IMR-90 (cell line): Measurements from ENCODE around the gene COPS7A. TPM values are rescaled to one million over a fixed set of nuclear protein-coding genes. Genes with fewer than 3 reads are reported as not detected.

ENCODE experiments used
- ATAC-seq: fragments of 200-7000 bp; cut with Tn5 transposase; 2 replicates; pipeline ENCODE4 v1.9.1; 2020; ENCODE audit warnings: low read depth, mild to moderate bottlenecking, moderate library complexity
- BruUV-seq: library from RNA; stranded (reverse); fragments of 400-500 nt; replicated peaks from 2 replicates; lab custom pipeline; 2021; lab: Mats Ljungman, UMichigan
- CTCF ChIA-PET: fragments of 300-600 bp; formaldehyde crosslinking; extraction: SDS; loops from one replicate; lab custom pipeline; 2021; ENCODE audit warnings: antibody characterized with exemption; lab: Yijun Ruan, JAX
- POLR2A ChIA-PET: fragments of 300-600 bp; sonication (Branson Sonifier 250); formaldehyde crosslinking; loops from one replicate; lab custom pipeline; 2022; ENCODE audit warnings: antibody characterized with exemption; ENCODE audit not compliant: unreplicated experiment; lab: Charles Lee
- DNase-seq: peaks from one replicate; pipeline ENCODE4 v3.0.0; 2013
- H2AFZ ChIP-seq: replicated peaks from 2 replicates; pipeline ENCODE3; 2013; ENCODE audit warnings: low read length, mild to moderate bottlenecking; ENCODE audit not compliant: poor library complexity
- H2AK5ac ChIP-seq: 2 replicates; pipeline ENCODE4 v1.6.1; 2013; ENCODE audit warnings: low read depth, low read length, inconsistent platforms
- H2AK9ac ChIP-seq: replicated peaks from 2 replicates; pipeline ENCODE3; 2013; ENCODE audit warnings: mild to moderate bottlenecking, low read depth, low read length, moderate library complexity; ENCODE audit not compliant: poor library complexity
- H2BK120ac ChIP-seq: 2 replicates; pipeline ENCODE4 v1.6.1; 2013; ENCODE audit warnings: low read depth, low read length, inconsistent platforms
- H2BK15ac ChIP-seq: 3 replicates; pipeline ENCODE4 v1.6.1; 2013; ENCODE audit warnings: low read depth, low read length, inconsistent platforms
- H2BK20ac ChIP-seq: 2 replicates; pipeline ENCODE4 v1.6.1; 2013; ENCODE audit warnings: low read depth, mild to moderate bottlenecking, inconsistent platforms, low read length, moderate library complexity
- H2BK5ac ChIP-seq: 2 replicates; pipeline ENCODE4 v1.6.1; 2013; ENCODE audit warnings: mild to moderate bottlenecking, low read depth, low read length, inconsistent platforms; ENCODE audit not compliant: poor library complexity, severe bottlenecking
- H3K14ac ChIP-seq: replicated peaks from 2 replicates; pipeline ENCODE4 v1.6.1; 2013; ENCODE audit warnings: low read depth, low read length, inconsistent platforms
- H3K18ac ChIP-seq: 2 replicates; pipeline ENCODE4 v1.6.1; 2013; ENCODE audit warnings: low read depth, low read length, control low read depth
- H3K23ac ChIP-seq: 2 replicates; pipeline ENCODE4 v1.6.1; 2013; ENCODE audit warnings: low read depth, low read length, inconsistent platforms
- H3K27ac ChIP-seq: 2 replicates; pipeline ENCODE4 v1.5.1; 2013; ENCODE audit warnings: mild to moderate bottlenecking, control low read depth, low read length; ENCODE audit not compliant: insufficient read depth
- H3K27me3 ChIP-seq: 2 replicates; pipeline ENCODE4 v1.6.1; 2013; ENCODE audit warnings: low read length; ENCODE audit not compliant: control insufficient read depth, insufficient read depth
- H3K36me3 ChIP-seq: 2 replicates; pipeline ENCODE4 v1.6.1; 2013; ENCODE audit warnings: low read length, mixed read lengths; ENCODE audit not compliant: control insufficient read depth, insufficient read depth
- H3K4ac ChIP-seq: 2 replicates; pipeline ENCODE4 v1.6.1; 2013; ENCODE audit warnings: low read depth, low read length, inconsistent platforms
- H3K4me1 ChIP-seq: 2 replicates; pipeline ENCODE4 v1.6.1; 2013; ENCODE audit warnings: low read length, mixed read lengths; ENCODE audit not compliant: control insufficient read depth, insufficient read depth
- H3K4me2 ChIP-seq: 2 replicates; pipeline ENCODE4 v1.6.1; 2013; ENCODE audit warnings: low read depth, mild to moderate bottlenecking, control low read depth, low read length, moderate library complexity
- H3K4me3 ChIP-seq: 2 replicates; pipeline ENCODE4 v1.5.1; 2013; ENCODE audit warnings: low read depth, mild to moderate bottlenecking, control low read depth, low read length, moderate library complexity; ENCODE audit not compliant: insufficient read depth
- H3K56ac ChIP-seq: 2 replicates; pipeline ENCODE4 v1.6.1; 2013; ENCODE audit warnings: low read length, inconsistent platforms; ENCODE audit not compliant: insufficient read depth; ENCODE audit errors: extremely low read depth
- H3K79me1 ChIP-seq, 2 experiments: 2 replicates each; pipeline ENCODE4 v1.6.1; 2013; ENCODE audit warnings: low read length in 2 of 2, inconsistent platforms in 1 of 2, low read depth in 1 of 2
- H3K9ac ChIP-seq: 2 replicates; pipeline ENCODE4 v1.6.1; 2013; ENCODE audit warnings: low read depth, low read length, control low read depth
- H3K9me1 ChIP-seq: 2 replicates; pipeline ENCODE4 v1.6.1; 2013; ENCODE audit warnings: low read length, inconsistent platforms; ENCODE audit not compliant: insufficient read depth
- H3K9me3 ChIP-seq: 2 replicates; pipeline ENCODE4 v1.6.1; 2013; ENCODE audit warnings: low read length; ENCODE audit not compliant: control insufficient read depth, insufficient read depth
- H4K20me1 ChIP-seq: 2 replicates; pipeline ENCODE4 v1.6.1; 2013; ENCODE audit warnings: low read length, inconsistent platforms; ENCODE audit not compliant: insufficient read depth
- H4K5ac ChIP-seq: 2 replicates; pipeline ENCODE4 v1.6.1; 2013; ENCODE audit warnings: mild to moderate bottlenecking, low read depth, low read length, control low read depth
- H4K8ac ChIP-seq, 2 experiments: 2 replicates each; pipeline ENCODE4 v1.6.1; 2013; ENCODE audit warnings: low read depth in 2 of 2, low read length in 2 of 2, control low read depth in 1 of 2, inconsistent platforms in 1 of 2
- H4K91ac ChIP-seq: 2 replicates; pipeline ENCODE4 v1.6.1; 2013; ENCODE audit warnings: low read depth, low read length, inconsistent platforms; ENCODE audit not compliant: insufficient read depth
- BHLHE40 ChIP-seq: fragments of 150-350 bp; IDR thresholded peaks from 2 replicates; pipeline ENCODE4 v1.6.1; 2016; ENCODE audit warnings: mild to moderate bottlenecking, low read depth, low read length
- CHD1 ChIP-seq: IDR thresholded peaks from 2 replicates; pipeline ENCODE4 v1.6.1; 2012; ENCODE audit warnings: low read depth, low read length, improper control_type of control experiment
- FOS ChIP-seq: fragments of 150-350 bp; IDR thresholded peaks from 2 replicates; pipeline ENCODE4 v1.6.1; 2016; ENCODE audit warnings: low read depth, low read length
- MAZ ChIP-seq: IDR thresholded peaks from 2 replicates; pipeline ENCODE4 v1.6.1; 2012; ENCODE audit warnings: low read depth, mild to moderate bottlenecking, low read length, improper control_type of control experiment, moderate library complexity, borderline replicate concordance
- MXI1 ChIP-seq: IDR thresholded peaks from 2 replicates; pipeline ENCODE4 v1.6.1; 2012; ENCODE audit warnings: low read depth, mild to moderate bottlenecking, low read length, moderate library complexity, borderline replicate concordance
- NFE2L2 ChIP-seq: fragments of 150-350 bp; IDR thresholded peaks from 2 replicates; pipeline ENCODE4 v1.6.1; 2016; ENCODE audit warnings: low read depth, mild to moderate bottlenecking, low read length
- POLR2A ChIP-seq: IDR thresholded peaks from 2 replicates; pipeline ENCODE4 v1.6.1; 2012; ENCODE audit warnings: mild to moderate bottlenecking, low read depth, low read length
- RAD21 ChIP-seq: IDR thresholded peaks from 2 replicates; pipeline ENCODE4 v1.6.1; 2012; ENCODE audit warnings: low read length, improper control_type of control experiment
- RCOR1 ChIP-seq: IDR thresholded peaks from 2 replicates; pipeline ENCODE4 v1.6.1; 2012; ENCODE audit warnings: mild to moderate bottlenecking, low read length, improper control_type of control experiment; ENCODE audit not compliant: insufficient replicate concordance
- RFX5 ChIP-seq: IDR thresholded peaks from 2 replicates; pipeline ENCODE4 v1.8.0; 2012; ENCODE audit warnings: low read depth, mild to moderate bottlenecking, low read length, moderate library complexity
- SMC3 ChIP-seq: fragments of 150-350 bp; IDR thresholded peaks from 2 replicates; pipeline ENCODE4 v1.6.1; 2016; ENCODE audit warnings: low read depth, mild to moderate bottlenecking, antibody characterized with exemption, low read length, moderate library complexity
- WGBS, 2 experiments: methylation state at CpG; one replicate each; pipeline versions ENCODE4 v1.1.5 to v1.1.7; 2013; ENCODE audit warnings: missing lambda C conversion rate in 2 of 2; ENCODE audit not compliant: insufficient read length in 1 of 2; ENCODE audit errors: extremely low coverage in 2 of 2; 5-methylcytosine and 5-hydroxymethylcytosine counted together
- dilution Hi-C: fragments of 300-500 bp; cut with HindIII; formaldehyde crosslinking; loops from one replicate; pipeline ENCODE4 v1.14.3; 2018; ENCODE audit warnings: low sequenced_read_pairs; ENCODE audit not compliant: unreplicated experiment
- in situ Hi-C: fragments of 300-500 bp; cut with MboI; formaldehyde crosslinking; loops from 3 replicates; pipeline ENCODE4 v1.14.3; 2019; ENCODE audit warnings: low sequenced_read_pairs, inconsistent platforms, mixed read lengths
- intact Hi-C: fragments of 100-400 bp; cut with micrococcal nuclease; formaldehyde crosslinking; loops from 2 replicates; pipeline ENCODE4 v1.10.0; 2022
- polyA plus RNA-seq, 3 experiments: library from polyadenylated mRNA; depleted of rRNA; stranded (reverse); fragments of >200 nt; gene quantifications; 2 replicates each; pipeline ENCODE4 v1.2.3, GENCODE V29; 2012; ENCODE audit warnings: low replicate concordance in 1 of 3
- total RNA-seq: library from RNA; depleted of rRNA; stranded (reverse); fragments of >200 nt; gene quantifications from 2 replicates; pipeline ENCODE4 v1.2.3, GENCODE V29; 2012
- TF ChIP-seq, protein P1 (sequence below): fragments of 150-350 bp; IDR thresholded peaks from 2 replicates; pipeline ENCODE4 v1.6.1; 2016; ENCODE audit warnings: low read depth, mild to moderate bottlenecking, low read length, moderate library complexity, borderline replicate concordance
- TF ChIP-seq, protein P2 (sequence below): conservative IDR thresholded peaks from 2 replicates; pipeline ENCODE4 v1.5.1; 2012; ENCODE audit warnings: mild to moderate bottlenecking, low read depth, low read length, improper control_type of control experiment

COPS7A gene
- total and polyA plus RNA-seq, 2 of the 4 experiments (the other 2 are of a cell fraction): 58.8 to 135 TPM

DNA sequence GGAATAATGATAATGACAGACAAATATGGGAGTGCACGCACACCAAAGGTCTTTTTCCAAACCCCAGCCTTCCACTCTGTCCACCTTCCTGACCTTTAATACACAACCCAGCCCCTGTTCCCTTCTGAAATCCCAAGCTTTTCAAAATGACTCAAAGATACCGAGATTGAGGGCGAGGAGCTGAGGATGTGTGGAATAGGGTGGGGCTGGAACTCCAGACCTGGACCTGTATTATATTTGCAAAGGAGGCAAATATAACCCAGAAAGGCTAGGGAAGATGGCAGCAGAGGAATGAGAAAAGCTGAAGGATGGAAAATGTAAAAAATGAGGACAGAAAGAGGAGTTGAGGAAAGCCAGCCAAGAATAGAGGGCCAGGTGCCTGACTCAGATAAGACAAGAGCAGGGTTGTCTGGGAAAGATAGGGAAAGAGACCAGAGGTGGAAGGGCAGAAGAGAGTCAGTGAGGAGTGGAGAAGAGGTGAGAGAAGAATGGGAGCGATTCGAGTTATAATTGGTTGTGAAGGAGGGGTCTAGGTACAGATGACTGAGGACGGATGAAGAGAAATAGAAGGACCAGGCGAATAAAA is 41.3 kb downstream of the COPS7A start:
- in situ Hi-C loops: no loop called here
- no TSS peak for BruUV-seq

More for the DNA sequence above, 41.3 kb downstream of the COPS7A start:
- Histone ChIP-seq H3K4me3 (peak overlapping the region; percentile 67; the same call in 1 of the 2 replicates), H3K23ac (peak overlapping the region; percentile 94), H3K9me3 (no peaks in the 10 kb centered on the region), H2BK20ac (peak overlapping the region; percentile 83), H3K4ac (peak overlapping the region; percentile 97), H2BK120ac (peak overlapping the region; percentile 81), H3K36me3 (peaks cover 5% of the 10 kb centered on the region), H3K27me3 (no peaks in the 10 kb centered on the region), H3K27ac (peak overlapping the region; percentile 85), H4K5ac (peak overlapping the region; percentile 16), H3K18ac (peak overlapping the region; percentile 51), H3K9ac (peak overlapping the region; percentile 52), H4K20me1 (peaks cover 34% of the 10 kb centered on the region), H4K91ac (peak overlapping the region; percentile 91), H3K9me1 (peaks cover 23% of the 10 kb centered on the region), H3K14ac (peak overlapping the region; percentile 97), H3K79me1 (peaks cover 25 to 60% of the 10 kb centered on the region in 2 experiments), H2AFZ (peak overlapping the region; percentile 86), H2BK15ac (peak overlapping the region; percentile 94; the same call in 2 of the 3 replicates), H3K4me1 (peaks cover 22% of the 10 kb centered on the region), H2BK5ac (peak overlapping the region; percentile 82), H2AK5ac (peak overlapping the region; percentile 94), H3K56ac (peak overlapping the region; percentile 84; the same call in 1 of the 2 replicates), H2AK9ac (peak overlapping the region; percentile 99), H4K8ac (peak overlapping the region; percentile 38 to 90), H3K4me2 (peak overlapping the region; percentile 58)
- ATAC-seq: no peak
- intact Hi-C loops: loop anchor here (10.0 kb wide), 1 partner anchor 150 kb away; no protein-coding TSS in a partner anchor
- WGBS, 2 experiments: 40% methylated on average over 2 of the region's 7 CpGs; no CpG with 5 or more reads in 1 of the 2 experiments
- ChIA-PET CTCF (interaction anchor here (3.2 kb wide), 1 partner anchor 12 kb away, joined by 27 read pairs; the partner anchor contains the start of gene MLF2), POLR2A (interaction anchor here (0.5 to 2.5 kb wide), 3 partner anchors 12 to 153 kb away, joined by 3 to 21 read pairs (median 4); partner anchors contain the start of gene MLF2)
- no peak for TF ChIP-seq NFE2L2
- TF ChIP-seq, protein P1, sequence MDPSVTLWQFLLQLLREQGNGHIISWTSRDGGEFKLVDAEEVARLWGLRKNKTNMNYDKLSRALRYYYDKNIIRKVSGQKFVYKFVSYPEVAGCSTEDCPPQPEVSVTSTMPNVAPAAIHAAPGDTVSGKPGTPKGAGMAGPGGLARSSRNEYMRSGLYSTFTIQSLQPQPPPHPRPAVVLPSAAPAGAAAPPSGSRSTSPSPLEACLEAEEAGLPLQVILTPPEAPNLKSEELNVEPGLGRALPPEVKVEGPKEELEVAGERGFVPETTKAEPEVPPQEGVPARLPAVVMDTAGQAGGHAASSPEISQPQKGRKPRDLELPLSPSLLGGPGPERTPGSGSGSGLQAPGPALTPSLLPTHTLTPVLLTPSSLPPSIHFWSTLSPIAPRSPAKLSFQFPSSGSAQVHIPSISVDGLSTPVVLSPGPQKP: no peak
- TF ChIP-seq MXI1: no peak
- no peak for TF ChIP-seq CHD1
- no peak for TF ChIP-seq MAZ
- TF ChIP-seq, protein P2, sequence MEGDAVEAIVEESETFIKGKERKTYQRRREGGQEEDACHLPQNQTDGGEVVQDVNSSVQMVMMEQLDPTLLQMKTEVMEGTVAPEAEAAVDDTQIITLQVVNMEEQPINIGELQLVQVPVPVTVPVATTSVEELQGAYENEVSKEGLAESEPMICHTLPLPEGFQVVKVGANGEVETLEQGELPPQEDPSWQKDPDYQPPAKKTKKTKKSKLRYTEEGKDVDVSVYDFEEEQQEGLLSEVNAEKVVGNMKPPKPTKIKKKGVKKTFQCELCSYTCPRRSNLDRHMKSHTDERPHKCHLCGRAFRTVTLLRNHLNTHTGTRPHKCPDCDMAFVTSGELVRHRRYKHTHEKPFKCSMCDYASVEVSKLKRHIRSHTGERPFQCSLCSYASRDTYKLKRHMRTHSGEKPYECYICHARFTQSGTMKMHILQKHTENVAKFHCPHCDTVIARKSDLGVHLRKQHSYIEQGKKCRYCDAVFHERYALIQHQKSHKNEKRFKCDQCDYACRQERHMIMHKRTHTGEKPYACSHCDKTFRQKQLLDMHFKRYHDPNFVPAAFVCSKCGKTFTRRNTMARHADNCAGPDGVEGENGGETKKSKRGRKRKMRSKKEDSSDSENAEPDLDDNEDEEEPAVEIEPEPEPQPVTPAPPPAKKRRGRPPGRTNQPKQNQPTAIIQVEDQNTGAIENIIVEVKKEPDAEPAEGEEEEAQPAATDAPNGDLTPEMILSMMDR: no peak
- no peak for TF ChIP-seq RAD21
- no peak for TF ChIP-seq SMC3
- no peak for TF ChIP-seq BHLHE40
- no peak for TF ChIP-seq POLR2A
- TF ChIP-seq RCOR1: no peak
- no peak for TF ChIP-seq RFX5
- no peak for TF ChIP-seq FOS
- no peak for DNase-seq
- dilution Hi-C loops: no loop called here
